Spleen (tissue), 11 donors: Measurements from ENCODE around the gene CELA2A. TPM values are rescaled to one million over a fixed set of nuclear protein-coding genes. Genes with fewer than 3 reads are reported as not detected.

Experiments used
- DNase-seq: peaks from one replicate; pipeline ENCODE4 v3.0.0-alpha.2; 2020
- H3K27ac ChIP-seq, 8 donors: fragments of 200-600 bp; sonication (generic) in 7 of 8; 1 replicate in 4 of 8; 2 replicates in 4 of 8; pipeline versions ENCODE4 v1.5.0 to v1.8.0; 2016 to 2021; ENCODE audit warnings: inconsistent platforms in 4 of 8, mild to moderate bottlenecking in 4 of 8, moderate library complexity in 1 of 8
- H3K27me3 ChIP-seq, 7 donors: fragments of 200-600 bp; sonication (generic) in 6 of 7; replicated peaks in 1 of 7; 1 replicate in 4 of 7; 2 replicates in 3 of 7; pipeline versions ENCODE4 v1.5.0 to v1.8.0; 2016 to 2021; ENCODE audit warnings: inconsistent platforms in 3 of 7, mild to moderate bottlenecking in 1 of 7
- H3K36me3 ChIP-seq, 6 donors: fragments of 200-600 bp; sonication (generic) in 5 of 6; 1 replicate in 4 of 6; 2 replicates in 2 of 6; pipeline versions ENCODE4 v1.5.0 to v1.8.0; 2016 to 2021; ENCODE audit warnings: inconsistent platforms in 2 of 6
- H3K4me1 ChIP-seq, 6 donors: fragments of 200-600 bp; sonication (generic) in 5 of 6; 1 replicate in 3 of 6; 2 replicates in 3 of 6; pipeline versions ENCODE4 v1.5.0 to v1.8.0; 2016 to 2021; ENCODE audit warnings: inconsistent platforms in 3 of 6
- H3K4me3 ChIP-seq, 8 donors: fragments of 200-600 bp; sonication (generic) in 7 of 8; 1 replicate in 4 of 8; 2 replicates in 4 of 8; pipeline versions ENCODE4 v1.5.0 to v1.8.0; 2016 to 2021; ENCODE audit warnings: inconsistent platforms in 4 of 8, mild to moderate bottlenecking in 4 of 8, moderate library complexity in 2 of 8
- H3K9me3 ChIP-seq, 8 donors: fragments of 200-600 bp; sonication (generic) in 7 of 8; 1 replicate in 4 of 8; 2 replicates in 4 of 8; pipeline versions ENCODE4 v1.5.0 to v1.8.0; 2016 to 2021; ENCODE audit warnings: inconsistent platforms in 4 of 8
- CTCF ChIP-seq, 11 experiments: fragments of 200-600 bp in 7 of 11; fragments of 450-650 bp in 4 of 11; sonication (generic) in 4 of 11; IDR thresholded peaks in 8 of 11; conservative IDR thresholded peaks in 3 of 11; 1 replicate in 7 of 11; 2 replicates in 4 of 11; pipeline versions ENCODE4 v1.4.0 to v1.8.0; 2016 to 2021; ENCODE audit warnings: antibody characterized with exemption in 11 of 11, inconsistent platforms in 4 of 11, mild to moderate bottlenecking in 1 of 11
- POLR2A ChIP-seq, 3 donors: fragments of 450-650 bp; IDR thresholded peaks; one replicate each; pipeline ENCODE4 v1.5.1; 2017; ENCODE audit warnings: antibody characterized with exemption in 3 of 3, mild to moderate bottlenecking in 1 of 3
- POLR2AphosphoS5 ChIP-seq, 3 donors: sonication (generic); formaldehyde crosslinking; IDR thresholded peaks; one replicate each; pipeline ENCODE4 v1.5.1; 2017; ENCODE audit warnings: antibody characterized with exemption in 3 of 3
- WGBS, 5 donors: extraction: QIAGEN DNeasy Blood & Tissue Kit in 3 of 5; methylation state at CpG; one replicate each; pipeline versions ENCODE4 v1.1.5 to v1.1.7; 2013 to 2018; 5-methylcytosine and 5-hydroxymethylcytosine counted together
- intact Hi-C: fragments of 100-400 bp; cut with DNase I; formaldehyde crosslinking; loops from one replicate; pipeline ENCODE4 v1.15.0; 2023; ENCODE audit warnings: low total_unique reads
- polyA plus RNA-seq, 3 donors: library from polyadenylated mRNA; stranded (reverse); fragments of 200-250 nt; gene quantifications; one replicate each; pipeline ENCODE4 v1.2.1, GENCODE V29; 2013
- total RNA-seq, 7 donors: library from RNA; depleted of rRNA in 3 of 7; stranded (reverse); fragments of >200 nt in 3 of 7; fragmentation: NEBNext Ultra II Directional in 4 of 7; extraction: Animal tissue kit (Norgen Biotek cat#: 25700) in 4 of 7; gene quantifications; one replicate each; pipeline versions ENCODE4 v1.1.0 to v1.2.1, GENCODE V29; 2016 to 2021
- donor health status: healthy with polysubstance abuse.
- donor health status: DM: no; HTN: no; CAD: no; lungs with moderate emphysema.
- donor health status: DM: no; HTN: no; CAD: no.
- donor health status: Bipolar disorder and iron deficiency.
- donor health status: healthy.
- donor health status: DM: no; HTN: no; CAD: no.
- donor health status: DM: yes; HTN: yes; CAD: no.

Gene CELA2A
- total and polyA plus RNA-seq, 10 donors: 0.09 to 0.79 (median 0.30) TPM; not detected in 4

DNA sequence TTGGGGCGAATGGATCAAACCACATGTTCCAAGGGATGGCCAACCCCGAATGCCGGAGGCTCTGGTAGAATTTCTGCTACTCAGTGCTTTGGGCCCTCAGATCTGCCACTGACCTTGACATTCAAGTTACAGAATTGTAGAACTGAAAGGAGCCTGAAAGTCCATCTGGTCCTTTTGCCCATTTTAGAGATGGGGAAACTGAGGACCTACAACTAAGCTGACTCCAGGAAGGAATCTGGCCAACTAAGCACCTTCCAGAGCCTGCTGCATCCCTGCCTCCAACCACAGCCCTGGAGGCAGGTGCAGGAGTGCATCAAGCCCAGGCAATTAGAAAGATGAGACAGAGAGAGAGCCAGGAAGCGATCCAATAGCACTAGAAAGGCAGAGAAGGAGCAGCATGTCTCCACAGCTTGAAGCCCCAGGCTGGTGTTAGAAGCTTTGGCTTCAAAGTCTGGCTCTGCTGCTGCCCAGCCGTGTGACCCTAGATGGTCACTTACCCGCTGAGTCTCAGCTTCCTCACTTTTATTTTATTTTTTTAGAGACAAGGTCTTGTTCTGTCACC, 19.6 kb upstream of the CELA2A start:
- no peaks in the 10 kb centered on the region for H3K27me3 ChIP-seq
- H3K9me3 ChIP-seq: no peaks in the 10 kb centered on the region
- no peak for TF ChIP-seq CTCF (IDR thresholded peaks at IDR 0.05 in 8 of 11, conservative IDR thresholded peaks at IDR 0.05 in 3 of 11)
- no peak for TF ChIP-seq POLR2AphosphoS5 (IDR thresholded peaks at IDR 0.05)
- TF ChIP-seq POLR2A (IDR thresholded peaks at IDR 0.05): no peak
- DNase-seq: no peak
- peaks cover 0 to 3% (median 0%) of the 10 kb centered on the region in 6 donors for H3K36me3 ChIP-seq
- peaks cover 0 to 20% (median 0%) of the 10 kb centered on the region in 6 donors for H3K4me1 ChIP-seq
- no peak overlapping the region for H3K27ac ChIP-seq
- H3K4me3 ChIP-seq: no peak overlapping the region
- 91 to 96% (median 93%) methylated on average over 6 of the region's 6 CpGs for WGBS, 5 donors
- intact Hi-C loops: no loop called here

GRCh38 chr1:15439325-15439724, 17.2 kb upstream of the CELA2A start:
- WGBS, 5 donors: 93 to 97% (median 94%) methylated on average over 14 of the region's 14 CpGs
- no peak overlapping the region for H3K4me3 ChIP-seq
- no peak for TF ChIP-seq POLR2AphosphoS5 (IDR thresholded peaks at IDR 0.05)
- no peak for TF ChIP-seq POLR2A (IDR thresholded peaks at IDR 0.05)
- no peak for TF ChIP-seq CTCF (IDR thresholded peaks at IDR 0.05 in 8 of 11, conservative IDR thresholded peaks at IDR 0.05 in 3 of 11)
- no peaks in the 10 kb centered on the region for H3K36me3 ChIP-seq
- DNase-seq: no peak
- peaks cover 0 to 10% (median 0%) of the 10 kb centered on the region in 6 donors for H3K4me1 ChIP-seq
- no peaks in the 10 kb centered on the region for H3K9me3 ChIP-seq
- no peak overlapping the region for H3K27ac ChIP-seq
- intact Hi-C loops: no loop called here
- H3K27me3 ChIP-seq: peaks cover 0 to 3% (median 0%) of the 10 kb centered on the region in 7 donors

DNA sequence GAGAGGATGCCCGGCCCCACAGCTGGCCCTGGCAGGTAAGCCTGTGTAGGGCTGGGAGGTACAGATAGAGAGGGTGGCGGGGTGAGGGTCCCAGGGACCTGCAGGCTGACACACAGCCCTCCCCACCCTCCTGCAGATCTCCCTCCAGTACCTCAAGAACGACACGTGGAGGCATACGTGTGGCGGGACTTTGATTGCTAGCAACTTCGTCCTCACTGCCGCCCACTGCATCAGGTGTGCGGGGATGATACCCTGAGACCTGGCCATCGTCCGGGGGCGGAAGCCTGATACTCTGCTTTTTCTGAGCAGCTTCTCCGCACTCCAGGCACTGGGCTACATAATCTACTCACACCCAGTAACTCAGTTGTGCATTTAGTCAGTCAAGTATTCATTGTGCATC, 16.2 kb upstream of the CELA2A start:
- intact Hi-C loops: no loop called here

More for the DNA sequence above, 16.2 kb upstream of the CELA2A start:
- TF ChIP-seq POLR2AphosphoS5 (IDR thresholded peaks at IDR 0.05) (no peak), CTCF (IDR thresholded peaks at IDR 0.05 in 8 of 11, conservative IDR thresholded peaks at IDR 0.05 in 3 of 11) (no peak), POLR2A (IDR thresholded peaks at IDR 0.05) (no peak)
- Histone ChIP-seq H3K4me1 (peaks cover 0 to 2% (median 0%) of the 10 kb centered on the region in 6 donors), H3K4me3 (no peak overlapping the region), H3K27me3 (peaks cover 0 to 11% (median 0%) of the 10 kb centered on the region in 7 donors), H3K36me3 (no peaks in the 10 kb centered on the region), H3K9me3 (no peaks in the 10 kb centered on the region), H3K27ac (no peak overlapping the region)
- WGBS, 5 donors: 82 to 93% (median 89%) methylated on average over 13 of the region's 13 CpGs
- no peak for DNase-seq
